ENCODE measurements around the gene SOS2.

DNA sequence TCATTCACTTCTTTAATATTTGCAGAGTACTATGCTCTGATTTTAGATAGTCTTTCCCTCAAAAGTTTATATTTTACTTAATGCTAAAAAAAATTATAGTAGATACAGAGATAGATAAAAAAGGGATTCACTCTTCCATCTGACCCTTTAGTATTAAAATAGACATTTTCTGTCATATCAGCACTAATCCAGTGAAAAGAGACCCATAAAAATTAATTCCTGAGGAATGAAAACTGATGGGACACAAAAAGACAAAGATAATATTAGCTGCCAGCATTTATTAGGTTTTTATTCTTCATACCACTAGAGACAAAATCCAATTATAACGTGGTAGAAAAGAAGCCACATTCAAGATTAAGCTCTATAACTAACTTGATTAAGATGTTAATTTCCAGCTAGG is 45.3 kb downstream of the SOS2 start:
- no peak for TF ChIP-seq POLR2A (IDR thresholded peaks at IDR 0.05)
- TF ChIP-seq, protein P1, sequence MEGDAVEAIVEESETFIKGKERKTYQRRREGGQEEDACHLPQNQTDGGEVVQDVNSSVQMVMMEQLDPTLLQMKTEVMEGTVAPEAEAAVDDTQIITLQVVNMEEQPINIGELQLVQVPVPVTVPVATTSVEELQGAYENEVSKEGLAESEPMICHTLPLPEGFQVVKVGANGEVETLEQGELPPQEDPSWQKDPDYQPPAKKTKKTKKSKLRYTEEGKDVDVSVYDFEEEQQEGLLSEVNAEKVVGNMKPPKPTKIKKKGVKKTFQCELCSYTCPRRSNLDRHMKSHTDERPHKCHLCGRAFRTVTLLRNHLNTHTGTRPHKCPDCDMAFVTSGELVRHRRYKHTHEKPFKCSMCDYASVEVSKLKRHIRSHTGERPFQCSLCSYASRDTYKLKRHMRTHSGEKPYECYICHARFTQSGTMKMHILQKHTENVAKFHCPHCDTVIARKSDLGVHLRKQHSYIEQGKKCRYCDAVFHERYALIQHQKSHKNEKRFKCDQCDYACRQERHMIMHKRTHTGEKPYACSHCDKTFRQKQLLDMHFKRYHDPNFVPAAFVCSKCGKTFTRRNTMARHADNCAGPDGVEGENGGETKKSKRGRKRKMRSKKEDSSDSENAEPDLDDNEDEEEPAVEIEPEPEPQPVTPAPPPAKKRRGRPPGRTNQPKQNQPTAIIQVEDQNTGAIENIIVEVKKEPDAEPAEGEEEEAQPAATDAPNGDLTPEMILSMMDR (IDR thresholded peaks at IDR 0.05) = no peak

Data from adrenal gland (tissue), 5 donors.